ENCODE data around the gene TMPRSS4. TPM values are rescaled to one million over a fixed set of nuclear protein-coding genes. Genes with fewer than 3 reads are reported as not detected.

The TMPRSS4 gene
- total and polyA plus RNA-seq, 2 of the 13 experiments (the other 11 are each of a cell fraction or from before 2014, with no cell fraction given) = 0.32 TPM; not detected in 1

- Histone ChIP-seq H3K4me2 (ENCODE audit: low read depth, low read length) (no peak overlapping the region), H3K27me3 (ENCODE audit: control insufficient read depth in 1 of 2, insufficient read depth in 2 of 2, low read length in 2 of 2) (peaks cover 13 to 88% of the 10 kb centered on the region in 2 experiments; a peak in 3 of 5 replicates), H3K9ac (ENCODE audit: insufficient read depth, low read depth, low read length) (no peak overlapping the region), H3K4me3 (replicated peaks in 1 of 3; ENCODE audit: insufficient read depth in 1 of 3, low read depth in 2 of 3, low read length in 3 of 3) (no peak overlapping the region), H2AFZ (ENCODE audit: low read length) (no peak overlapping the region), H3K9me3 (ENCODE audit: low read length) (no peaks in the 10 kb centered on the region), H3K79me2 (ENCODE audit: insufficient read depth, low read length) (no peaks in the 10 kb centered on the region), H3K36me3 (replicated peaks in 1 of 2; ENCODE audit: control insufficient read depth in 1 of 2, insufficient read depth in 2 of 2, low read length in 2 of 2) (no peaks in the 10 kb centered on the region), H3K27ac (ENCODE audit: extremely low read length, insufficient read depth, low read length) (no peak overlapping the region), H3K4me1 (ENCODE audit: insufficient read depth, low read length) (peaks cover 23% of the 10 kb centered on the region), H4K20me1 (ENCODE audit: insufficient read depth, low read length) (no peaks in the 10 kb centered on the region)
- no peak for ATAC-seq
- intact Hi-C loops (cut with micrococcal nuclease; ENCODE audit: unreplicated experiment) (no loop called here), in situ Hi-C loops (cut with HindIII; ENCODE audit: extremely low pct_ligation_motif_present, low pct_unique_long_range_greater_than_20kb) (no loop called here)
- no peak for DNase-seq (ENCODE audit: low spot score)
- TF ChIP-seq NAIF1 (CRISPR knock-in tag; IDR thresholded peaks at IDR 0.05; ENCODE audit: borderline replicate concordance) (no peak), TCF12 (IDR thresholded peaks at IDR 0.05) (no peak), TCF12 (CRISPR knock-in tag; IDR thresholded peaks at IDR 0.05) (no peak), ZNF660 (CRISPR knock-in tag; IDR thresholded peaks at IDR 0.05; ENCODE audit: borderline replicate concordance, low read depth) (no peak), THAP8 (CRISPR knock-in tag; IDR thresholded peaks at IDR 0.05; ENCODE audit: borderline replicate concordance) (no peak), SPEN (CRISPR knock-in tag; IDR thresholded peaks at IDR 0.05; ENCODE audit: low read depth) (no peak), WIZ (CRISPR knock-in tag; IDR thresholded peaks at IDR 0.05) (no peak), KLF9 (CRISPR knock-in tag; IDR thresholded peaks at IDR 0.05; ENCODE audit: low read depth) (no peak), TCF7L2 (IDR thresholded peaks at IDR 0.05; ENCODE audit: low read depth, low read length) (no peak), FOXO4 (CRISPR knock-in tag; conservative IDR thresholded peaks at IDR 0.05) (no peak), ZNF816 (CRISPR knock-in tag; IDR thresholded peaks at IDR 0.05; ENCODE audit: borderline replicate concordance) (no peak), PBX3 (CRISPR knock-in tag; IDR thresholded peaks at IDR 0.05; ENCODE audit: borderline replicate concordance) (no peak), HOXA7 (CRISPR knock-in tag; IDR thresholded peaks at IDR 0.05) (no peak), HMGA1 (CRISPR knock-in tag; conservative IDR thresholded peaks at IDR 0.05) (no peak), ZNF280B (CRISPR knock-in tag; IDR thresholded peaks at IDR 0.05; ENCODE audit: borderline replicate concordance) (no peak), PHF20 (CRISPR knock-in tag; IDR thresholded peaks at IDR 0.05) (no peak), MBNL3 (CRISPR knock-in tag; conservative IDR thresholded peaks at IDR 0.05) (no peak), KLF11 (CRISPR knock-in tag; IDR thresholded peaks at IDR 0.05) (no peak), SP140L (CRISPR knock-in tag; IDR thresholded peaks at IDR 0.05; ENCODE audit: borderline replicate concordance) (no peak), REL (CRISPR knock-in tag; conservative IDR thresholded peaks at IDR 0.05) (no peak), ARNT2 (CRISPR knock-in tag; IDR thresholded peaks at IDR 0.05; ENCODE audit: low read depth) (no peak)
- POLR2A ChIA-PET = no interaction called here
- no TSS peak for BruUV-seq (replicated peaks)
- CTCF ChIA-PET (ENCODE audit: low intra/inter-chr PET ratio, low total read pairs) = no interaction called here
- no peak for FAIRE-seq
- 21% methylated on average over 6 of the region's 6 CpGs for WGBS (ENCODE audit: low lambda C conversion rate)
Measured at GRCh38 chr11:118161786-118162185, 84.9 kb downstream of the TMPRSS4 start.

All from HepG2 (cell line).